ENCODE measurements around the gene IL17D.
"Not testable (repeated sequence)": the region's sequence is repeated elsewhere in the genome, so short reads cannot be mapped to it uniquely, and the experiment has no call there.

IL17D gene

GRCh38 chr13:20729633-20730585 is 26.4 kb downstream of the IL17D start:
- Histone ChIP-seq H3K4me1 (ENCODE audit: control insufficient read depth, insufficient read depth, low read length) (no peaks in the 10 kb centered on the region), H3K27me3 (ENCODE audit: control insufficient read depth, insufficient read depth, low read length) (no peaks in the 10 kb centered on the region), H3K9me3 (ENCODE audit: control insufficient read depth, insufficient read depth, low read length) (no peaks in the 10 kb centered on the region), H3K27ac (ENCODE audit: low read length) (no peak overlapping the region), H3K4me3 (ENCODE audit: low read length) (no peak overlapping the region), H3K36me3 (ENCODE audit: control insufficient read depth, insufficient read depth, low read length) (no peaks in the 10 kb centered on the region)
- DNase-seq (ENCODE audit: low read depth, low spot score): no peak
- WGBS (ENCODE audit: insufficient coverage, insufficient read length): no CpG with 5 or more reads among the region's 33 CpGs

DNA sequence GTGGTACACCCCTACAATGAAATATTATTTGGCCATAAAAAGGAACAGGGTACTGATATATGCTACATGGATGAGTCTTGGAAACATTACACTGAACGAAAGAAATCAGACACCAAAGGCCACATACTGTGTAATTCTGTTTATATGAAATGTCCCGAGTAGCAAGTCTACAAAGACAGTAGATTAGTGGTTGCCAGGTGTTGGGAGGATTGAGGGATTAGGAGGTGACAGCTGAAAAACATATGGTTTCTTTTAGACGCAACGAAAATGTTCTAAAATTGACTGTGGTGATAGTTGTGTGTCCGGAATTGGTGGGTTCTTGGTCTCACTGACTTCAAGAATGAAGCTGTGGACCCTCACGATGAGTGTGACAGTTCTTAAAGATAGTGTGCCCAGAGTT is 35.1 kb downstream of the IL17D start:
- Histone ChIP-seq H3K27ac (ENCODE audit: low read length) (no peak overlapping the region), H3K27me3 (ENCODE audit: control insufficient read depth, insufficient read depth, low read length) (no peaks in the 10 kb centered on the region), H3K4me1 (ENCODE audit: control insufficient read depth, insufficient read depth, low read length) (no peaks in the 10 kb centered on the region; the same call in 1 of the 2 replicates), H3K36me3 (ENCODE audit: control insufficient read depth, insufficient read depth, low read length) (no peaks in the 10 kb centered on the region), H3K4me3 (ENCODE audit: low read length) (no peak overlapping the region), H3K9me3 (ENCODE audit: control insufficient read depth, insufficient read depth, low read length) (peaks cover 2% of the 10 kb centered on the region; the same call in 1 of the 2 replicates)
- no peak for DNase-seq (ENCODE audit: low read depth, low spot score)
- WGBS (ENCODE audit: insufficient coverage, insufficient read length): no CpG with 5 or more reads among the region's 6 CpGs

- no CpG with 5 or more reads among the region's 22 CpGs for WGBS (ENCODE audit: insufficient coverage, insufficient read length)
- no peaks in the 10 kb centered on the region; the same call in 1 of the 2 replicates for H3K4me1 ChIP-seq (ENCODE audit: control insufficient read depth, insufficient read depth, low read length)
- no peak overlapping the region for H3K27ac ChIP-seq (ENCODE audit: low read length)
- no peak for DNase-seq (ENCODE audit: low read depth, low spot score)
- H3K36me3 ChIP-seq (ENCODE audit: control insufficient read depth, insufficient read depth, low read length): no peaks in the 10 kb centered on the region
- H3K9me3 ChIP-seq (ENCODE audit: control insufficient read depth, insufficient read depth, low read length): peaks cover 2% of the 10 kb centered on the region; the same call in 1 of the 2 replicates
- no peak overlapping the region for H3K4me3 ChIP-seq (ENCODE audit: low read length)
- H3K27me3 ChIP-seq (ENCODE audit: control insufficient read depth, insufficient read depth, low read length): no peaks in the 10 kb centered on the region
Observed at GRCh38 chr13:20740021-20740420, 36.5 kb downstream of the IL17D start.

DNA sequence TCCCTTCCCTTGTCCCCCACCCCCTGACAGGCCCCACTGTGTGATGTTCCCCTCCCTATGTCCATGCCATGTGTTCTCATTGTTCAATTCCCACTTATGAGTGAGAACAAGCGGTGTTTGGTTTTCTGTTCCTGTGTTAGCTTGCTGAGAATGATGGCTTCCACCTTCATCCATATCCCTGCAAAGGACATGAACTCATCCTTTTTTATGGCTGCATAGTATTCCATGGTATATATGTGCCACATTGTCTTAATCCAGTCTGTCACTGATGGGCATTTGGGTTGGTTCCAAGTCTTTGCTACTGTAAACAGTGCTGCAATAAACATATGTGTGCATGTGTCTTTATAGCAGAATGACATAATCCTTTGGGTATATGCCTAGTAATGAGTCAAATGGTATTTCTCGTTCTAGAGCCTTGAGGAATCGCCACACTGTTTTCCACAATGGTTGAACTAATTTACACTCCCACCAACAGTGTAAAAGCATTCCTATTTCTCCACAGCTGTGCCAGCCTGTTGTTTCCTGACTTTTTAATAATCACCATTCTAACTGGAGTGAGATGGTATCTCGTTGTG is 40.4 kb downstream of the IL17D start:
- not testable (repeated sequence) for DNase-seq (ENCODE audit: low read depth, low spot score); H3K27me3 ChIP-seq (ENCODE audit: control insufficient read depth, insufficient read depth, low read length); H3K9me3 ChIP-seq (ENCODE audit: control insufficient read depth, insufficient read depth, low read length); H3K4me3 ChIP-seq (ENCODE audit: low read length); H3K36me3 ChIP-seq (ENCODE audit: control insufficient read depth, insufficient read depth, low read length); H3K4me1 ChIP-seq (ENCODE audit: control insufficient read depth, insufficient read depth, low read length); H3K27ac ChIP-seq (ENCODE audit: low read length)
- no CpG with 5 or more reads among the region's 4 CpGs for WGBS (ENCODE audit: insufficient coverage, insufficient read length)

- no peaks in the 10 kb centered on the region for H3K36me3 ChIP-seq (ENCODE audit: control insufficient read depth, insufficient read depth, low read length)
- H3K9me3 ChIP-seq (ENCODE audit: control insufficient read depth, insufficient read depth, low read length): no peaks in the 10 kb centered on the region
- no peak for DNase-seq (ENCODE audit: low read depth, low spot score)
- no CpG with 5 or more reads among the region's 1 CpG for WGBS (ENCODE audit: insufficient coverage, insufficient read length)
- no peak overlapping the region for H3K27ac ChIP-seq (ENCODE audit: low read length)
- H3K4me3 ChIP-seq (ENCODE audit: low read length): no peak overlapping the region
- no peaks in the 10 kb centered on the region for H3K27me3 ChIP-seq (ENCODE audit: control insufficient read depth, insufficient read depth, low read length)
- no peaks in the 10 kb centered on the region for H3K4me1 ChIP-seq (ENCODE audit: control insufficient read depth, insufficient read depth, low read length)
Observed at GRCh38 chr13:20749377-20749776, 45.9 kb downstream of the IL17D start.

DNA sequence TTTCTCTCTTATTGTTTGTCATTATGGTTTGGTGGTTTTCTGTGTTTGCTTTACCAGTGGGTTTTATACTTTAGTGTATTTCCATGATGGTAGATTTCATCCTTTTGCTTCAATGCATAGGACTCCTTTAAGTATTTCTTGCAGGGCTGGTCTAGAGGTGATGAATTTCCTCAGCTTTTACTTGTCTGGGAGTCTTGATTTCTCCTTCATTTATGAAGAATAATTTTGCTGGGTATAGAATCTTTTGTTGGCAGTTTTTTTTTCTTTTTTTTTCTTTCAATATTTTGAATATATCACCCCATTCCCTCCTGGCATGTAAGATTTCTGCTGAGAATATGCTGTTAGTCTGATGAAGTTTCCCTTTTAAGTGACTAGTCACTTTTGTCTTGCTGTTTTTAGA is 50.5 kb downstream of the IL17D start:
- no peaks in the 10 kb centered on the region for H3K4me1 ChIP-seq (ENCODE audit: control insufficient read depth, insufficient read depth, low read length)
- H3K36me3 ChIP-seq (ENCODE audit: control insufficient read depth, insufficient read depth, low read length): no peaks in the 10 kb centered on the region

GRCh38 chr13:20760872-20761271 is 57.4 kb downstream of the IL17D start:
- Histone ChIP-seq H3K4me1 (ENCODE audit: control insufficient read depth, insufficient read depth, low read length) (no peaks in the 10 kb centered on the region), H3K9me3 (ENCODE audit: control insufficient read depth, insufficient read depth, low read length) (no peaks in the 10 kb centered on the region), H3K27ac (ENCODE audit: low read length) (no peak overlapping the region), H3K4me3 (ENCODE audit: low read length) (no peak overlapping the region), H3K27me3 (ENCODE audit: control insufficient read depth, insufficient read depth, low read length) (no peaks in the 10 kb centered on the region), H3K36me3 (ENCODE audit: control insufficient read depth, insufficient read depth, low read length) (no peaks in the 10 kb centered on the region)
- WGBS (ENCODE audit: insufficient coverage, insufficient read length): no CpG with 5 or more reads among the region's 3 CpGs
- no peak for DNase-seq (ENCODE audit: low read depth, low spot score)

More for the DNA sequence above, 50.5 kb downstream of the IL17D start:
- no peak for DNase-seq (ENCODE audit: low read depth, low spot score)
- Histone ChIP-seq H3K27ac (ENCODE audit: low read length) (no peak overlapping the region), H3K27me3 (ENCODE audit: control insufficient read depth, insufficient read depth, low read length) (no peaks in the 10 kb centered on the region), H3K4me3 (ENCODE audit: low read length) (no peak overlapping the region), H3K9me3 (ENCODE audit: control insufficient read depth, insufficient read depth, low read length) (no peaks in the 10 kb centered on the region)

DNA sequence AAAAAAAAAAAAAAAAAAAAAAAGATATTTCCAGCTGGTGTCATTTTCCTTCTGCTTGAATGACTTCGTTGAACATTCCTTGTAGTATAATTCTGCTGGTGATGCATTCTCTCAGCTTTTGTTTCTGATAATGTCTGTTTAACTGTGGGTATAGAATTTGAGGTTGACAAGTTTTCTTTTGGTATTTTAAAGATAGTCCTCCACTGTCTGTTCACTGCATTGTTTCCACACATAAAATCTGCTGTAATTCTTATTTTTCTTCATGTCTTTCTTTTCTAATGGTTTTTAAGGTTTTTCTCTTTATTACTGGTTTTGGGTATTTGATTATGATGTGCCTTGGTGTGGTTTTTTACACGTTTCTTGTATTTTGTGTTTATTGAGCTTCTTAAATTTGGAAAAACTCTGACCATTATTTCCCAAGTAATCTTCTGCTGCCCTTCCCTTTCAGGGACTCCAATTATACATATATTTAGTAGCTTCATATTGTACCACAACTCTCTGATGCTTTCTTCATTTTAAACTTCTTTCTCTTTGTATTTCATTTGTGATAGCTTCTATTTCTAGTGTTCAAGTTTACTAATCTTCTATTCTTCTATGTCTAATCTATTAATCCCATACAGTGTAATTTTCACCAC is 63.9 kb downstream of the IL17D start:
- 0 out of 2 replicates have a peak, but pooled peaks cover under 1% of the 10 kb centered on the region for H3K27me3 ChIP-seq (ENCODE audit: control insufficient read depth, insufficient read depth, low read length)
- WGBS (ENCODE audit: insufficient coverage, insufficient read length): no CpG with 5 or more reads among the region's 2 CpGs
- no peaks in the 10 kb centered on the region for H3K9me3 ChIP-seq (ENCODE audit: control insufficient read depth, insufficient read depth, low read length)
- no peak overlapping the region for H3K4me3 ChIP-seq (ENCODE audit: low read length)
- 0 out of 2 replicates have a peak, but pooled peaks cover 2% of the 10 kb centered on the region for H3K4me1 ChIP-seq (ENCODE audit: control insufficient read depth, insufficient read depth, low read length)
- no peak for DNase-seq (ENCODE audit: low read depth, low spot score)
- no peak overlapping the region for H3K27ac ChIP-seq (ENCODE audit: low read length)
- no peaks in the 10 kb centered on the region for H3K36me3 ChIP-seq (ENCODE audit: control insufficient read depth, insufficient read depth, low read length)

DNA sequence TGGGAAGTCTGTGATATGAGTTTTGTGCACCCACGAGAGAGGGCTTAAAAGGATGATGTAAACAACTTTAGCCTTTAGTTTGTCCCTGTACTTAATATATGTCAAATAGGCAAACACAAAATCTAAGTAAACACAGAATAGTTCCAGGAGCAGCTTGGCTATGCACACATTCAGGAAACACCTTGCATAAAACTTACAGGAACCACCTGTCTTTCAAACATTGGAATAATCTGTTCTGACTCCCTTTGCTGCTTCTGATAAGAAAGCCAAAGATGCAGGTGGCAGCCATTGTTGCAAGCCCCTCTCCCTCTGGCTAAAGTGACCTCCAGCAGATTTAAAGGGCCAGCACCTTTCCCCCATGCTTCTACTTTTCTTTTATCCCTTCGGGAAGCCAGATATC is 65.6 kb downstream of the IL17D start:
- Histone ChIP-seq H3K4me3 (ENCODE audit: low read length) (no peak overlapping the region), H3K27me3 (ENCODE audit: control insufficient read depth, insufficient read depth, low read length) (0 out of 2 replicates have a peak, but pooled peaks cover 2% of the 10 kb centered on the region), H3K9me3 (ENCODE audit: control insufficient read depth, insufficient read depth, low read length) (no peaks in the 10 kb centered on the region), H3K4me1 (ENCODE audit: control insufficient read depth, insufficient read depth, low read length) (0 out of 2 replicates have a peak, but pooled peaks cover 3% of the 10 kb centered on the region), H3K27ac (ENCODE audit: low read length) (no peak overlapping the region), H3K36me3 (ENCODE audit: control insufficient read depth, insufficient read depth, low read length) (no peaks in the 10 kb centered on the region)
- DNase-seq (ENCODE audit: low read depth, low spot score): no peak
- WGBS (ENCODE audit: insufficient coverage, insufficient read length): no CpG with 5 or more reads among the region's 2 CpGs

- WGBS (ENCODE audit: insufficient coverage, insufficient read length): no CpG with 5 or more reads among the region's 1 CpG
Observed at GRCh38 chr13:20769834-20770233, 66.3 kb downstream of the IL17D start.

More at GRCh38 chr13:20769834-20770233, 66.3 kb downstream of the IL17D start:
- H3K4me3 ChIP-seq (ENCODE audit: low read length): no peak overlapping the region
- 0 out of 2 replicates have a peak, but pooled peaks cover 2% of the 10 kb centered on the region for H3K27me3 ChIP-seq (ENCODE audit: control insufficient read depth, insufficient read depth, low read length)
- no peak for DNase-seq (ENCODE audit: low read depth, low spot score)
- H3K36me3 ChIP-seq (ENCODE audit: control insufficient read depth, insufficient read depth, low read length): no peaks in the 10 kb centered on the region
- no peak overlapping the region for H3K27ac ChIP-seq (ENCODE audit: low read length)
- 0 out of 2 replicates have a peak, but pooled peaks cover 3% of the 10 kb centered on the region for H3K4me1 ChIP-seq (ENCODE audit: control insufficient read depth, insufficient read depth, low read length)
- no peaks in the 10 kb centered on the region for H3K9me3 ChIP-seq (ENCODE audit: control insufficient read depth, insufficient read depth, low read length)
